NCI-H460 (cell line): ENCODE data around the gene ACAN. TPM values are rescaled to one million over a fixed set of nuclear protein-coding genes. Genes with fewer than 3 reads are reported as not detected.

Source experiments
- DNase-seq: peaks from one replicate; pipeline ENCODE4 v3.0.0-alpha.2; 2016; ENCODE audit warnings: low read depth; ENCODE audit errors: extremely low read depth
- polyA plus RNA-seq: library from polyadenylated mRNA; depleted of rRNA; stranded (reverse); fragments of >200 nt; gene quantifications from 2 replicates; pipeline ENCODE4 v1.2.3, GENCODE V29; 2014; cell fraction: nucleus; rRNA removed
- total RNA-seq: library from RNA; depleted of rRNA; stranded (reverse); fragments of >200 nt; shearing (Covaris generic); gene quantifications from 2 replicates; pipeline ENCODE4 v1.2.3, GENCODE V29; 2014; rRNA removed

Gene ACAN
- not detected in 2 replicates for total RNA-seq
- polyA plus RNA-seq, result 0.01 TPM in 1 of 2 replicates, not detected in the other

DNA sequence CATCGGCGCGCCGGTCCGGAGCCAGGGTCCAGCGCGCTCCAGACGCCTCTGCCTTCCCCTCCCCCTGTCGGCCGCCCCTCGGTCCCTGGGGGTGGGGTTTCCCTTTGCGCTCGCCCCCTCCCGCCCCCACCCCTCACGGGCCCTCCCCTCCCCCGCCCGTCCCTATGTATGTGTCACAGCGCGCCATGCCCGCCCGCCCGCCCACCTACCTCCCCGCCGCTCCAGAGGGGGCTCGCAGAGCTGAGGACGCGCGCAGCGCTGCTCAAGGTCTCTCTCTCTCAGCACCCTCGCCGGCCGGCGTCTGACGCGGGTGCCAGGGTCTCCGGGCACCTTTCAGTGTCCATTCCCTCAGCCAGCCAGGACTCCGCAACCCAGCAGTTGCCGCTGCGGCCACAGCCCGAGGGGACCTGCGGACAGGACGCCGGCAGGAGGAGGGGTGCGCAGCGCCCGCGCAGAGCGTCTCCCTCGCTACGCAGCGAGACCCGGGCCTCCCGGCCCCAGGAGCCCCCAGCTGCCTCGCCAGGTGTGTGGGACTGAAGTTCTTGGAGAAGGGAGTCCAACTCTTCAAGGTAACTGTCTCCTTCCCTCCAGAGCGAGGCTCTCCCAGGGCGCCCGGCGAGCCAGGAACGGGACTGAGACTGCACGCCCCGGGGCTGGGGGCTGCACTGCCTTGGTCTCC is at the start of gene ACAN:
Gene ACAN (plus strand): TSS at position 196 of the 679 bp plus-strand sequence. CDS start 32,771 bp downstream, outside the sequence.
- DNase-seq, result no peak

DNA sequence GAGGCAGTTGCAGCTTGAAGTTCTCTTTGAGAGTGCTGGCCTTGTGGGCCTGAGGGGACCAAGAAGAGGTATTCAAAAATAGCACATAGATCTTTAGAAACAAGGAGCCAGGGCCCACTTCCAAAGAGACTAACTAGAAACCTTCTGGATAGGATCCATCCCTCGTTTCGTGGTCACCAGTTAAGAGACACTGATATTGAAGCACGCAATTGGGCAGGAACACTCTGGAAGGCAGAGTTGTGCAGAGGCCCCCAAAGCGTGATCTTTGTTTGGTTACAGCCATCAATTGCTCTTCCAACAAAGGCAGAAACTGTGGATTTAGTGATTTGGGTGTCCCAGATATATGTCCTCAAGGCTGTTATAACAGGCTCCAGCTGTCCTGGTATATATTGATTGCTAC is 46.7 kb upstream of the ACAN start:
- no peak for DNase-seq

DNA sequence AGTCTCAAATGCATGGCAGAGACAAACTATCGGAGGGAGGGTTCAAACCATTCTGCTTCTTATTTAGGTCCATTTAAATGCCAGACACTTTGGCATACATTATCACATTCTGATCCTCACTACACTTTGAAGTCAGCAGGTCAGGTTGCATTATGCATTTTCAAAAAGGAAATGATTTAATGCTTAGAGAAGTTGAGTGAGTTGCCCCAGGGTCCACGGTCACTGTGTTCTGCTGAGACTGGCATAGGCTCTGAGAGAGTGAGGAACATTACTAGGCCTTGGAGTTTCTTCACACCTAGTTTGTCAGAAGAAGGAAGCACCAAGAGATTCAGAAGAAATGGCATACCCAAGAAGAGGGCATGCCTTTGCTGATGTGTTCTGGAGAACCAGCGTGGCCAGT is 46.3 kb upstream of the ACAN start:
- DNase-seq, result no peak

DNA sequence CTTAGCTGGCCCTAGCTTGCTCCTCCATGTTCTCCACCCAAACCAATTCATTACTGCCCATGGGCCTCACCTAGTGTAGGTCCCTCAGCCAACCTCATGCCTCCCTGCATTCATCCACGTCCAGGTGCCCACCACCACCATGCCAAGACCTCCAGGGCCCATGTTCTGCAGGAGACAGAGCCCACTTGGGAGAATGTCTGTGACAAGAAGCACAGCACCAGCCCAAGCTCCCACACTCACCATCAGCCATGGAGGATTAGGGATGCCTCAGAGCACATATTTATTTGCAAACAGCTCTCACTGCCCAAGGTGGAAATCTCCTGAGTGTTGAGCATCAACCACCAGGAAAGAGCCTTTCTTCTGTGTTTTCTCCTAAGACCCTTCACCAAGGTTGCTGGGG is 43.4 kb upstream of the ACAN start:
- no peak for DNase-seq

DNA sequence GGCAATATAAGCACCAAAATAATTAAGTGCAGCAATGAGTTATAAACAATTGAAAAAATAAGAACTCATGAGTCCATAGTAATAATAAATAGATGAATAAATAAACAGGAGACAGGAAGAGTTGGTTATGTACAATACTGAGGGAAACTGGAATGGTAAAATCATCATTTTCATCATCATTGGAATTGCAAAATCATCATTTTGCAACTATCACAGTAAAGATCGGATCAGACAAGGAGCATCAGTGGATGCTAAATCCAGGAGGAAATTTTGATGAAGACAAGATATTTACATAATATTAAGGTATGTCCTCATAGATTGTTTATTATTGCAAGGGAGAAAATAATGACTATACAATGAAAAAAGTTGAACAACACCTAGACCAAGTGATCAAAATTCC is 38.8 kb upstream of the ACAN start:
- no peak for DNase-seq

DNA sequence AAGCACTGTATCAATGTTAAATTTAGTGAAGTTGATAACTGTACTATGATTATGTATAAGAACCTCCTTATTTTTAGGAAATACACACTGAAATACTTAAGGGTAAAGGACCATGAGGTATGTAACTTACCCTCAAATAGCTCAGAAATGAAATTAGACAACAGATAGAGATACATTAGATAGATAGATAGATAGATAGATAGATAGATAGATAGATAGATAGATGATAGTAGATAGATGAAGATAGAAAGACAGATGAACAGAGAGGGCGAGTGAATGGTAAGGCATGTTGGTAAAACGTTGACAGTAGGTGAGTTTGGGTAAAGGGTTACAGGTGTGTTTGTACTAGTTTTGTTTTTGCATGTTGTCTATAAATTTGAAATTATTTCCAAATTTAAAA is 38.0 kb upstream of the ACAN start:
- DNase-seq, result no peak

DNA sequence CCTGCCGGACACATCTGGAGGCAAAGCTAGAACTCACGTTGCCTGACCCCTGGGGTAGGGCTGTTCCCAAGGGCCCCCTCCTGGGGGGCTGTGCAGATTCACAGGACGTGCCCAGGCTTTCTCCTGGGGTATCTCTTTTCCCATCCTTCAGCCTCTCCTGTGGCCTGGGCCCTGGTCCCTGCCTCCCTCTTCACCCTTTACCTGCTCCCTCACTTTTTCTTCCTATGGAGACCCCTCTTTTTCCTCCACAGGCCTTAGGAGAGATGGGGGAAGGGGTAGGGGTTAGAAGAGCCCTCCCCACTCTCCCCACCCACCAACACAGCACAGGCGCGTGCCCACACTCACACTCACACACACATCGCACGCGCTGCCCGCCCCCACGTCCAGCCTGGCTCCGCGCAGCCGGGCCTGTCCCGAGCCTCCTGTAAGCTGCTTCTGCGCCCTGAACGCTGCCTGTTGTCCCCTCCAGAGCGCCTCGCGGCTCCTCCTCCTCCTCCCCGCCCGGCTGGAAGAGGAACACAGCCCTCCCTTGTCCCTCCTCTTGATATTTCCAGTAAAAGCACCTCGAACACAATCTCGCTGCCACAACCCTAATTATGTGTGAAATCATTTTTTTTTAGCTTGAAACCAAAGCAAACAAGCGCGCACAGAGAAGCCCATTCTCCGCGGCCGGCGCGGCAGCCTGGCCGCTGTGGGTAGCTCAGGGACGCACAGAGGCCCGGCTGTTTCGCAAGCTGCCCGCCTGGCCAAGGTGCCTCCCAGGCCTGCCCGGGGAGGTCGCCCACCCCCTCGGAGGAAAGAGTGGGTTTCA is 33.9 kb upstream of the ACAN start:
- no peak for DNase-seq

DNA sequence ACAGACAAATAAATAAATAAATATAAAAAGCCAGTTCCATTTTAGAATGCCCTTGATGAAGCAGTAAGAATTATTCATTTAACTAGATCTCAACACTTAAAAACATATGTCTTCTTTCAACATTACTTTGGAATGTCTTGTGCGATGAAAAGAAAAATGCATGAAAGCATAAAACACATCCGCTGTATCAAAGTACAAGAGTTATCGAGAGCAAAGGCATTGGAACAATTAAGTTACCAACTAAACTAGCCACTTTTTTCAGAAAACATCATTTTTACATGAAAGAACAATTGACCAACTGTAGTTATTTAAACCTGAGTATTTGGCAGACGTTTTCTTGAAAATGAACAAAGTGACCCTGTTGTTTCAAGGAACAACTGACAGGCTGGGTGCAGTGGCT is 27.5 kb upstream of the ACAN start:
- DNase-seq, result no peak

DNA sequence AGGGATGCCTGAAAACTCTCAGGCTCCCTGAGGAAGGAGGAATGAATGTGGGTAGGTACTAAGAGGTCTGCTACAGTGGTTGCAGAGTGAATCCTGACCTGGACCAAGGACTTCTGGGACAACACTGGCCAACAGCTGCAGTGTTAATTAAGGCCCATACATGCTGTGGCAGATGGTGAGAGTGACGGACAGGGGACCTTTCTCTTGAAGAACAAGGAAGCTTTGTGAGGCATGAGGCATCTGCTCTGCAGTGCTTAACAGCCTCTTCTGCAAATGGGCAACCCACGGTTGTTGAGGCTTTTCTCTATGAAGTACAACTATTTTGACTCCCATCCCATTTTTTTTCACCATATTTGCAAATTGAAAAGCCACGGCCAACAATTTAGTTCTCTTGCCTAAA is 26.6 kb upstream of the ACAN start:
- no peak for DNase-seq

DNA sequence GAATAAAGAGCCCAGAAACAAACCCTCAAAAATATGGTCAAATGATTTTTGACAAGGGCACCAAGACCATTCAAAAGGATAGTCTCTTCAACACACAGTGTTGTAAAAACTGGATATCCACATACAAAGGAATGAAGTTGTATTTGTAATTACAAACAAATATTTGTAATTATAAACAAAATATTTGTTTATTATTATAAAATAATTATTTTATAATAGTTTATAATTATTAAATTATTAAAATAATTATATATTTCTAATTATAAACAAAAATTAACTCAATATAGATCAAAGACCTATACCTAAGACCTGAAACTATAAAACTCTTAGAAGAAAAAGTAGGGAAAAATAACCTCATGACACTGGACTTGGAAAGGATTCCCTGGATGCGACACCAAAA is 23.3 kb upstream of the ACAN start:
- DNase-seq, result no peak

DNA sequence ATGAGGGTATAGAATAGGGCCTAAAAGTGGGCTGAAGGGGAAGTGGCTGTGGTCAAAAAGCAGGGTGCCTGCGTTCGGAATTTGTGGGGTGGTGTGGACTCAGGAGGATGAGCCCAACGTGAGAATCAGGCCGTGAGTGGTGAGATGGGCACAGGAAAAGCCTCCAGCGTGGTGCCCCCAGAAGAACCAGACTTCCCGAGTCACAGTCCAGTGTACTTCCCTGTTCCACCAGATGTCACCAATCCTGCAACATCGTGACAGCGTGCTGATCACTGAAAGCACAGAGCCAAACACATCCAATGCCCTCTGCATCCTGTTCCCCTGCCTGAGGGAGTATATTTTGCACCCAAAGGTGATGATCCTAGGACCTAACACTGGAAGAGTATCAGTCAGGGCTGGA is 20.8 kb upstream of the ACAN start:
- DNase-seq, result no peak

DNA sequence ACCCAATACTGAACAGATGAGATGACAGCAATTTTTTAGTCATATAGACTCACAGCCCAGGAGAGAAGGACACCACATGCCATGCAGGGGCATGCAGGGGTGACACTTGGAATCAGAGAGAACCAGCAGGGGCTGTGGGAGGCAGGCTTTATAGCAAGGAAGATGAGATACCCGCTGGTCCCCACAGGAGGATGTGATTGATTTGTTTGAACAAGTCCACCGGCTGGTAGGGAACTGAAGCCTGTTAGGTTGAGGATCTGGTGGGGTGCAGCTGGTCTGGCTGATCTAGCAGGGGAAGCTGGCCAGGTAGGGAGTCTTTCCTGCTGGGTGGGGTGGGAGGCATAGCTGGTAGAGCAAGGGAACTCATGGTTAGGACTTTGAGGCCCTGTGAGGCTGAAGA is 18.0 kb upstream of the ACAN start:
- DNase-seq, result no peak

DNA sequence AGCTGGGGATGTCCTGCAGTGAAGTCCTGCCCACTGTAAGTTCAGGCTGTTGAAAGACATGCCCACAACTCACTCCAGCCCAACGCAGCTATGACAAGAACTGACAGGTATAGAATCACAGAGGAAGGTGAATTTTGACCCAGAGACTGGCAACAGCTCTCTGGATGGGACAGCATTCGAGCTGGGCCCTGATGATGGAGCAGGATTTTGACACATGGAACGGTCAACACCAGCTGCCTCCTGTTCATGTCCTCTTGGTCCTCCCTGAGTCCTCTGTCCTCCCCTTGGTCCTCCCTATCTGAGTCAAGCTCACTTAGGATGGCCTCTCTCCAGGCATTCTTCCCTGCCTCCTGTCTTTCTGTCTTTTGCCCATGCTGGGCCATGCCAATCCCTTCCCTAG is 15.2 kb upstream of the ACAN start:
- DNase-seq, result no peak

DNA sequence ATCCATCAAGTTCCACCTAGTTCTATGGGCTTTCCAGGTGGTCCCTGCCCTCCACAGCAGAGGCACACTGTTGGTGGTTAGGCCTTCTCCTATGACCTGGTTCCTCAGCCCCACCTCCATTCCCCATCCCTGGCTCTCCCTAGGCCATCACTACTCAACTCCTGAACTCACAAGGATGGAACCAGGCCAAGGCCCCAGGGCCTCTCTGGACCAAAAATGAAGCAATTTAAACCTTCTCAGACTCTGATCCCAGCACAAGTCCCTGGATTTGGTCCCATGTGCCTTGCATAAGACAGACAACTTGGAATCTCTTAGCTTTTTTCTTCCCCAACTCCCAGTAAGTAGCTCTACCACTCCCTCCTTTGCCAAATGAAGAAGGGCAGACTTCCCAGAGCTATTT is 14.4 kb upstream of the ACAN start:
- DNase-seq, result no peak

DNA sequence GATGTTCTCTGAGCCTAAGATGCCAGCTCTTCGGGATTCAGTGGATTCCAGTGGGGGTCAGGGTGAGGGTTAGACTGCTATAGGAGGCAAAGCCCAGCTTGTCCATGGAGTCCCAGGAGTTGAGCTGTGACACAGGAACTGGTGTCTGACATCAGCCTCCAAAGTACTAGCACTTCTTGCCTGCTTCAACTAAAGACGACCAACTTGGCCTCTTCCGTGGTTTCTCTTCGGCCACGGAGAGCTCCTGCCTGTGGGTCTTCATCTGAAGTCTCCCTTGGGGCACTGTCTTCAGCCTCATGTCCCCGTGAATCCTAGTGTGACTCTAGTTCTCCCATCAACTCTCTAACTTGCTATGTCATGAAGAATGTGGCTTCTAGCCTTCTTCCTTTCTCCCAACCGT is 12.8 kb upstream of the ACAN start:
- DNase-seq, result no peak

DNA sequence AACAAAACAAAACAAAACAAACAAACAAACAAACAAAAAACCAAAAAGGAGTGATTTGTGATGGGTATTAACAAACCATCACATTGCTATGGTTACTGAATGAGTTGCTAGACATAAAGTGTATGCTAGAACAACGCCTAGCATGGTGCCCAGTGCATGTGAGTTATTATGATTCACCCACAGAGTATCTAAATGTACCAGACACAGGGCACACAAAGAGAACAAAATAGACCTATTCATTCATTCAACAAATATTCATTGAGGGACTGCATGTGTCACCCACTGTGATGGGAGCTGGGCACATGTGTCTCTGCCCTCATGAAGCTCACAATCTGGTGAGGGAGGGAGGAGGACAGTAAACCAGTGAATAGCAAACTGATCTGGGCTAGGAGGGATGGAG is 11.6 kb upstream of the ACAN start:
- no peak for DNase-seq

DNA sequence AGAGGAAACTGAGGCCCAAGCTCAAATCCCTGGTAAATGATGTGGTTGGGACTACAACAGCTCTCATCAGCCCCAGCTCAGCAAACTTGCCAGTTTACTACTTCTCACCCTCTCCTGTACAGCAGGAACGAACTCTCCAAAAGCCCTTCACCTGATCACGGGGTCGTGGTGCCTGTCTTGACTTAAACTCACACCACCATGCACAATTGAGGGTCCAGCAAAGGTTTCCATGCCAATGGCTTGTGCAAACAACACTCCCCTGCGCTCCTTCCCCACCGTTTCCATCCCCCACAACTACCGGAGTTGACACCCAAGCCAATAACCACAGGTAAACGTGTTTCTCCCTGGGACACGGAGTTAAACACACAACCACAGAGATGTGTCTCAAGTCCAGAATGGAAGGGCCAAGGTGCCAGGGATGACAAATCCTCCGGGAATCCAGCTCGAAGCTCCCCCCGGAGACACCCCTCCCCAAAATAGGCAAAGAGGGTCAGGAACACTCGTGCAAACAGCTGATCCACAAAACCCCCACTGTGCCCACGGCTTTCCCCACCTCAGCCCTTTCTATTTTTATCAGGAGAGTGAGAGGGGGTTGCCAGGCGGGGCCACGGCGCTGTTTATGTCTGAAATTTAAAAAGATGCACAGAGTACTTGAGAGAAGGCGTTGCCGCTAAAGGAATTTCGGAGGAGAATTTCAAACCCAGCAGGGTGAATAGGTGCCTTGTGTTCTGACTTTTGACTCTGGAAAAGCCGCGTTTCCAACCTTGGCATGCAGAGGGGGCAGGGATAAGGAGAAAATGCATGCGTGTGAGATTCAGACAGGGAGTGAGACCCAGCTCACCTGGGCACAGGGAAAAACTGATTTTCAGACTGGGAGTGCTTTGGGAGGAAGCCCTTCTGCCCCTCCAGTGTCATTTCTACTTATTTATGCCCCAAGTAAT is 10.6 kb upstream of the ACAN start:
- DNase-seq, result no peak

DNA sequence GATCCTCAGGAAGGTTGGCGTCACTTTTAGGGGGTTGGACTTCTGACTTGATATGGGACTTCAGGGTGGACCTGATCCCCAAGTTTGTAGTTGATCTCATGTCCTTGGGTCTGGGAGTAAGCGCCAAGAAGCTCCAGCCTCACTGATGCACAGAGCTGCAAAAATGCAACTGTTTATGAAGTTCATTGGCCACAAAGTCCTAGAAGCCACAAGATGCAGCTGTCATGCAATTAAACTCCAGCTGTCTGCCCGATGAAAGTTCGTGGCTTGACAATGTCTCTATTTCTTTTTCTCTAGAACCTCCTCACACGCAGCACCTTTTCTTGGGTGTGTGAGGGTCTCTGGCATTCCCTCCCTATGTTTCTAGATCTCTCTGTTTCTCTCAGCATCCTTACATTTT is 9.2 kb upstream of the ACAN start:
- DNase-seq, result no peak

DNA sequence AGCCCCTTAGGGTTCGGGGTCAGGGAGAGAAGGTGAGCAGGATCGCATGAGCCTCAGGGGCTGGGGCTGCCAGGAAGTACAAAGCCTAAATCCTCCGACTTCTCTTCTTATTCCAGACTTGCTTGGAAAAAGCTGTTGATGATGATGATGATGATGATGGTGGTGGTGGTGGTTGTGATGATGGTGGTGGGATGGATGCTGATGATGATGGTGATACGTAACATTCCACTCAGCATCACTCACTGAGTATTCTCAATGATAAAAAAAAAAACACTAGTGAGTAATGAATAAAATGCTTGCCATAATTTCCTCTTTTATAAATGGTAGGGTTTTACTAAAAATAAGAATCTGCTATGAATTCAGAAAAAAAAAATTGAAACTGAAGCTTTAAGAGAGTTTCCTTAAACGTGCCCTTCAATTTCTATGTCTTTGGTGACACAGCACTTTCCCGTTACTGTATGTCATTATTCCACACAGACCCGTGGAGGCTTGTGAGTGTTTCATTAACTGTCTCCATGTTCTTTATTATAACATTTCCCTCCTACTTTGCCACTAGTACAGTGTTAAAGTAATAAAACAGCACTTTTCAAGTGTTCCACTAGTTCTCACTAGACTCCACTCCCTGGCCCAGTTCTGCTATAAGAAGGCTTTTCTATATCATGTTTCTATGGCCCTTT is 5.4 kb upstream of the ACAN start:
- no peak for DNase-seq

DNA sequence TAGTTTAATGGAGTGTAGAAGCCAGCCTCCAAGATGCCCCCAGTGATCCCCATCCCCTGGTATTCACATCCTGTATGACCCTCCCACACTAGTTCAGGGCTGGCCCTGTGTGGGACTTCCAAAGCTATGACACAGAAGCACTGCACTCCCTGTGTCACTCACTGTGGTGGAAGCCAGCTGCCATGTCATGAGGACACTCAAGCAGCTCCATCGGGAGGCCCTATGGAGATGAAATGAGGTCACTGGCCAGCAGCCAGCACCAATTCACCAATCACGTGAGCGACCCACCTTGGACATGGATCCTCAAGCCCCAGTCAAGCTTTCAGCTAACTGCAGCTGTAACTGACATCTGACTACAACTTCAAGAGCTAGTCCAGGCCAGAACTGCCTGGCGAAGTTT is 3.9 kb upstream of the ACAN start:
- DNase-seq, result no peak

DNA sequence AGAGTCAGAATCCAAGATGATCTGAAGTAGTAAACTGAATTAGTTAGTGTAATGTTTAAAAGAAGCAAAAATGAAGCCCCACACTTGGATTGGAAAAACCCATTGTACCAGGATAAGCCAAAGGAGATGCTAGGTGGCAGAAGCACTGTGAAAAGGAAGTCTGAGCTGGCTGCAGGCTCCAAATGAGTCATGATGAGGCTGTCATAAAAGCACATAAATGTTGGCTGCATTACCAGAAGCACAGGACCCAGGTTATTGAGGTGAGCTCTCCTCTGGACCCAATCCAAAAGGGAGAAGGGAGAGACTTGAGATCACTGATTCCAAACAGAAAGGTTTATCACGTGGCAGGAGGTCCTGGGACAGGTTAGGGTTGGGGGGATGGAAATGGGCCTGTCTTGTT is 3.2 kb upstream of the ACAN start:
- no peak for DNase-seq
